GM13977 (cell line): ENCODE measurements around the gene ICAM2.

Source experiments
- DNase-seq: peaks from one replicate; pipeline ENCODE4 v3.0.0; 2012; ENCODE audit warnings: low spot score
- CTCF ChIP-seq: IDR thresholded peaks from 2 replicates; pipeline ENCODE4 v1.5.1; 2012; ENCODE audit warnings: mild to moderate bottlenecking, control low read depth; ENCODE audit not compliant: insufficient read depth; ENCODE audit errors: extremely low read depth, missing control alignments
- in situ Hi-C: fragments of 300-500 bp; cut with MboI; formaldehyde crosslinking; loops from one replicate; pipeline ENCODE4 v1.12.0; 2022; ENCODE audit warnings: low sequenced_read_pairs, low pct_unique_long_range_greater_than_20kb, mixed read lengths, inconsistent platforms; ENCODE audit not compliant: unreplicated experiment

The ICAM2 gene

GRCh38 chr17:63976702-63977101, 43.7 kb downstream of the ICAM2 start:
- DNase-seq: no peak
- in situ Hi-C loops: no loop called here
- TF ChIP-seq CTCF: no peak

GRCh38 chr17:63975541-63976092, 44.8 kb downstream of the ICAM2 start:
- no peak for DNase-seq
- in situ Hi-C loops: no loop called here
- TF ChIP-seq CTCF: no peak

GRCh38 chr17:63974594-63975192, 45.7 kb downstream of the ICAM2 start:
- in situ Hi-C loops: no loop called here
- no peak for TF ChIP-seq CTCF
- DNase-seq: no peak

- no peak for DNase-seq
- no peak for TF ChIP-seq CTCF
- in situ Hi-C loops: no loop called here
These were observed 46.4 kb downstream of the ICAM2 start for GRCh38 chr17:63973930-63974593.

- DNase-seq: no peak
- in situ Hi-C loops: no loop called here
- TF ChIP-seq CTCF: no peak
These were observed 47.2 kb downstream of the ICAM2 start for GRCh38 chr17:63973247-63973646.

- no peak for TF ChIP-seq CTCF
- no peak for DNase-seq
- in situ Hi-C loops: no loop called here
These were observed 47.6 kb downstream of the ICAM2 start, which contains the start of gene SCN4A for GRCh38 chr17:63972796-63973195. TSS of gene SCN4A (minus strand) at chr17:63972918. CDS start at chr17:63972841, 77 bp downstream.
